Trophoblast cell (in vitro differentiated cells and primary cell): ENCODE data around the gene PPP6R2.

Experiments used
- DNase-seq, 2 donors: peaks; one replicate each; pipeline ENCODE4 v3.0.0-alpha.2; 2016
- H2AFZ ChIP-seq: 2 replicates; pipeline ENCODE4 v1.6.1; 2013; ENCODE audit warnings: low read length, moderate library complexity, mild to moderate bottlenecking; ENCODE audit not compliant: insufficient read depth, poor library complexity
- H2AK5ac ChIP-seq: 2 replicates; pipeline ENCODE4 v1.6.1; 2013; ENCODE audit warnings: mild to moderate bottlenecking, low read length
- H2BK120ac ChIP-seq: 2 replicates; pipeline ENCODE4 v1.6.1; 2013; ENCODE audit warnings: low read length, mild to moderate bottlenecking, moderate library complexity; ENCODE audit not compliant: insufficient read depth, poor library complexity
- H2BK12ac ChIP-seq: 2 replicates; pipeline ENCODE4 v1.6.1; 2013; ENCODE audit warnings: mild to moderate bottlenecking, low read length, moderate library complexity
- H2BK5ac ChIP-seq: 2 replicates; pipeline ENCODE4 v1.6.1; 2013; ENCODE audit warnings: low read length, low read depth, moderate library complexity, mild to moderate bottlenecking; ENCODE audit not compliant: poor library complexity
- H3K14ac ChIP-seq: 2 replicates; pipeline ENCODE4 v1.6.1; 2013; ENCODE audit warnings: mild to moderate bottlenecking, low read length
- H3K18ac ChIP-seq: 2 replicates; pipeline ENCODE4 v1.6.1; 2013; ENCODE audit warnings: mild to moderate bottlenecking, low read length
- H3K23ac ChIP-seq: 2 replicates; pipeline ENCODE4 v1.6.1; 2013; ENCODE audit warnings: low read length
- H3K27ac ChIP-seq: 2 replicates; pipeline ENCODE4 v1.5.1; 2013; ENCODE audit warnings: low read depth, mild to moderate bottlenecking, inconsistent platforms, low read length, moderate library complexity
- H3K27me3 ChIP-seq: 2 replicates; pipeline ENCODE4 v1.6.1; 2013; ENCODE audit warnings: inconsistent platforms, mild to moderate bottlenecking, low read length, moderate library complexity; ENCODE audit not compliant: insufficient read depth
- H3K36me3 ChIP-seq, 2 experiments: 1 replicate in 1 of 2; 2 replicates in 1 of 2; pipeline ENCODE4 v1.6.1; 2013; ENCODE audit warnings: low read length in 2 of 2, mild to moderate bottlenecking in 2 of 2, moderate library complexity in 1 of 2; ENCODE audit not compliant: insufficient read depth in 2 of 2, control insufficient read depth in 1 of 2
- H3K4ac ChIP-seq: 2 replicates; pipeline ENCODE4 v1.6.1; 2013; ENCODE audit warnings: low read depth, mild to moderate bottlenecking, low read length, moderate library complexity
- H3K4me1 ChIP-seq, 2 experiments: 1 replicate in 1 of 2; 2 replicates in 1 of 2; pipeline ENCODE4 v1.6.1; 2013; ENCODE audit warnings: low read length in 2 of 2, mild to moderate bottlenecking in 2 of 2, moderate library complexity in 1 of 2; ENCODE audit not compliant: insufficient read depth in 2 of 2, control insufficient read depth in 1 of 2
- H3K4me2 ChIP-seq: 2 replicates; pipeline ENCODE4 v1.6.1; 2013; ENCODE audit warnings: inconsistent platforms, mild to moderate bottlenecking, low read length, moderate library complexity
- H3K4me3 ChIP-seq: 2 replicates; pipeline ENCODE4 v1.5.1; 2013; ENCODE audit warnings: mild to moderate bottlenecking, low read depth, low read length, inconsistent platforms
- H3K79me1 ChIP-seq: one replicate; pipeline ENCODE4 v1.6.1; 2013; ENCODE audit warnings: low read length
- H3K79me2 ChIP-seq: 2 replicates; pipeline ENCODE4 v1.6.1; 2013; ENCODE audit warnings: low read length, mild to moderate bottlenecking; ENCODE audit not compliant: control insufficient read depth, insufficient read depth, poor library complexity
- H3K9ac ChIP-seq: 2 replicates; pipeline ENCODE4 v1.6.1; 2013; ENCODE audit warnings: mild to moderate bottlenecking, low read length
- H3K9me3 ChIP-seq: 2 replicates; pipeline ENCODE4 v1.6.1; 2013; ENCODE audit warnings: low read depth, mild to moderate bottlenecking, control low read depth, inconsistent platforms, low read length; ENCODE audit not compliant: insufficient read depth
- H4K12ac ChIP-seq: 2 replicates; pipeline ENCODE4 v1.6.1; 2013; ENCODE audit warnings: low read depth, mild to moderate bottlenecking, low read length, moderate library complexity
- H4K8ac ChIP-seq: 2 replicates; pipeline ENCODE4 v1.6.1; 2013; ENCODE audit warnings: low read depth, mild to moderate bottlenecking, low read length, moderate library complexity
- H4K91ac ChIP-seq: one replicate; pipeline ENCODE4 v1.6.1; 2013; ENCODE audit warnings: low read depth, mild to moderate bottlenecking, low read length, moderate library complexity
- WGBS: extraction: QIAGEN DNeasy Blood & Tissue Kit; methylation state at CpG from one replicate; pipeline ENCODE4 v1.1.7; 2013; ENCODE audit warnings: missing lambda C conversion rate; ENCODE audit not compliant: insufficient read length, insufficient coverage; ENCODE audit errors: extremely low coverage; 5-methylcytosine and 5-hydroxymethylcytosine counted together

The PPP6R2 gene

DNA sequence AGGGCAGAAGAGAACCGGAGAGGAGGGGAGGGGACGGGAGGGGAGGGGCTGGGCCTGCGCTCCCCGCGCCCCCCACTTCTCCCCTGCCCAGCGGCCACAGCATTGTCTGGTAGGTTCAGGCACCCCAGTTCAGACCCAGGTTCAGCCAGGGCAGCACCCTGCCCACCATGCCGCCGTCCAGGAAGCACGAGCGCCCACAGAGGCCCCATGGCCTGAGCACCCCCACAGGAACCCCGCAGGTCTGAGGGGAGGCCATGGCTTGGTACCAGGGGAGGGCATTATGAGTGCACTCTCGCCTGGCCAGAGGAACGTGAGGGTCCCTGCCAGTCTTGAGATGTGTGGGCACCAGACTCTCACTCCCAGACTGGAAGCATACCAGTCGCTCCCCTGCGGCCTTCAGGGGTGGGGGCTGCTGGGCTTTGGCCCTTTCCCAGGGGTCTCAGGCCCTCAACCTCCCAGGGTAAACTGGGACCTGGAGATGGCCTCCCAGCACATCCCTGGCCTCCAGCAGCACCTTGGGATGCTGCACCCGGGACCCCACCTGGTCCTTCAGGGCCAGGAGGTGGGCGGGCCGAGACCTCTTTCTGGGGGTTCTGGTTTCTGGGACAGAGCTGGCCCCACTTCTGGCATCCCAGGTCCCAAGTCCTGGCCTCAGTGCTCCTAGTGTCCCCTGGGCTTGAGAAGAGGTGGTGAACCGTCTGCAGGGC, 35.1 kb upstream of the PPP6R2 start:
- Histone ChIP-seq H2AK5ac (peak overlapping the region; percentile 26), H3K4me3 (no peak overlapping the region), H3K9ac (no peak overlapping the region), H3K36me3 (peaks cover 0 to 3% of the 10 kb centered on the region in 2 experiments), H2AFZ (peak overlapping the region; percentile 17), H2BK5ac (no peak overlapping the region), H4K91ac (peak overlapping the region; percentile 17), H3K4me1 (peaks cover 36 to 38% of the 10 kb centered on the region in 2 experiments), H3K4ac (no peak overlapping the region), H3K79me2 (peaks cover 14% of the 10 kb centered on the region), H3K27me3 (no peaks in the 10 kb centered on the region), H4K12ac (no peak overlapping the region), H3K27ac (no peak overlapping the region), H3K79me1 (peaks cover 32% of the 10 kb centered on the region), H3K9me3 (no peaks in the 10 kb centered on the region), H3K18ac (no peak overlapping the region), H4K8ac (no peak overlapping the region), H3K4me2 (no peak overlapping the region), H2BK120ac (peak overlapping the region; percentile 1), H3K14ac (peak overlapping the region; percentile 1), H3K23ac (no peak overlapping the region), H2BK12ac (peak overlapping the region; percentile 20)
- DNase-seq: no peak
- no CpG with 5 or more reads among the region's 19 CpGs for WGBS

DNA sequence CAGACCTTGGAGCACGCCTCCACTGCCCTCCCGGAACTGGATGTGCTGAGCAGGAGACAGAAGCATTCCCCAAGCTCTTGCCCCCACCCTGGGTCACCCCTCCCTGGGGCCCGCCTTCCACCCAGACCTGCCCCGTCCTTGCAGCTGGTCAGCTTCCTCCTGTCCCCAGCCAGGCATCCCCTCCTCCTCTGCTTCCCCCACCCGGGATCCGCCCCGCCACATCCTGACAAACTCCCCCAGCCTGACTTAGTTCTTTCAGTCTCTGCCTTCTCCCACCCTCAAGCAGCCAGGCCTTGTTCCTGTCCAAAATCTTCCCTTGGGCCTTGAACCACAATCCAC, 34.6 kb upstream of the PPP6R2 start:
- Histone ChIP-seq H2BK120ac (no peak overlapping the region), H3K4me2 (no peak overlapping the region), H3K18ac (no peak overlapping the region), H3K27me3 (no peaks in the 10 kb centered on the region), H3K4me3 (no peak overlapping the region), H3K79me2 (peaks cover 14% of the 10 kb centered on the region), H2BK12ac (peak overlapping the region; percentile 20), H4K8ac (no peak overlapping the region), H2AK5ac (no peak overlapping the region), H3K14ac (no peak overlapping the region), H3K4me1 (peaks cover 31 to 33% of the 10 kb centered on the region in 2 experiments), H3K23ac (no peak overlapping the region), H3K36me3 (peaks cover 0 to 3% of the 10 kb centered on the region in 2 experiments), H3K4ac (no peak overlapping the region), H4K12ac (no peak overlapping the region), H4K91ac (no peak overlapping the region), H3K27ac (no peak overlapping the region), H2BK5ac (no peak overlapping the region), H3K9ac (no peak overlapping the region), H2AFZ (no peak overlapping the region), H3K9me3 (no peaks in the 10 kb centered on the region), H3K79me1 (peaks cover 30% of the 10 kb centered on the region)
- peak in 1 of 2 donors; percentile 30 for DNase-seq
- WGBS: no CpG with 5 or more reads among the region's 7 CpGs

DNA sequence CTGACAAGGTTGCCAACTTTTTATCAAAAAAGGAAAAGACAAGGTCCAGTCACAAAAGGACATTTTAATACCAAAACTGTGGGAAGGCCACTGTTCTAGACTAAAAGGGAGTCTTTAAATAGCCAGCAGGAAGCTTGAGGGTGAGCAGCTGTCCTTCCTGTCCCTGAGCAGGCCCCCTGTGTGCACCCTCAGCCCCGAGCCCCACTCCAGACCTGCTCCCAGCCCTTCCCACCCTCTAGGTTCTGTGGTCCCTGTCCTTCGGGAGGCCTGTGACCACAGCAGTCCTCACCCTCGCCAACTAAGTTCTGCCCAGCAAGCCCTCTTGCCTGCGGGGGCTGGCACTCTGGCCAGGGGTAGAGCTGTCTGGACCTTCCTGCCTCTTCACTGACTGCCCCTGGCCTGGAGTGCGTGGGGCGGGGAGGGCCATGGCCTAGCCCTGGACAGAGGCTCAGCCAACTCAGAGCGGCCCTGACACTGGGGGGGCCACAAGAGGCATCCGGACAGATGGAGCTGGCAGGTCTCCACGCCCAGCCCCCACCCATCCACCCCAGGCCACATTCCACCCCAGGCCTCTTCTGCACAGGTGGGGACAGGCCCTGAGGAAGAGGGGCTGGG, 34.0 kb upstream of the PPP6R2 start:
- Histone ChIP-seq H3K4ac (no peak overlapping the region), H3K9me3 (no peaks in the 10 kb centered on the region), H3K36me3 (peaks cover 0 to 3% of the 10 kb centered on the region in 2 experiments), H3K4me1 (peaks cover 26 to 28% of the 10 kb centered on the region in 2 experiments), H4K8ac (no peak overlapping the region), H3K23ac (no peak overlapping the region), H4K91ac (no peak overlapping the region), H2BK120ac (no peak overlapping the region), H3K18ac (no peak overlapping the region), H2AFZ (peak overlapping the region; percentile 8), H3K27me3 (no peaks in the 10 kb centered on the region), H3K14ac (no peak overlapping the region), H3K9ac (no peak overlapping the region), H3K4me3 (no peak overlapping the region), H2AK5ac (no peak overlapping the region), H2BK5ac (no peak overlapping the region), H3K79me1 (peaks cover 28% of the 10 kb centered on the region), H2BK12ac (no peak overlapping the region), H3K79me2 (peaks cover 12% of the 10 kb centered on the region), H4K12ac (no peak overlapping the region), H3K27ac (peak overlapping the region; percentile 20), H3K4me2 (no peak overlapping the region)
- DNase-seq: no peak
- WGBS: no CpG with 5 or more reads among the region's 9 CpGs

DNA sequence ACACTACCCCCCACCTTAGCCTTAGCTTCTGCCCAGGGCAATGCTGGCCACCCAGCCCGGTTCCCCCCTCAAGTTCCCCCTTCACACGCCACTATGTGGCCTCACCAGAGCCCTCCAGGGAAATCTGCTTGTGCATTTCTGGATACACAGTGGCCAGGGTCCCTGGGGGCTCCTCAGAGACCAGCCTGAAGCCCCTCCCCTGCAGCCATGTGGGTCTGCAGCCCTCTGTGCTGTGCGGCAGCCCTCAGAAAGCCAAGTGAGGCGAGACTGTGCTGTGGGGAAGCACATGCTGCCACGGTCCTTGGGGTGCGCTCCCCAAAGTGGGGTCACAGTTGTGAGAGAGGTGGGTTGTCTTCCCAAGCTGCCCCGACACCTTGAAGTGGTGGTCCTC, 33.5 kb upstream of the PPP6R2 start:
- WGBS: no CpG with 5 or more reads among the region's 7 CpGs
- Histone ChIP-seq H2AK5ac (no peak overlapping the region), H3K9ac (no peak overlapping the region), H4K8ac (no peak overlapping the region), H3K4me2 (no peak overlapping the region), H3K23ac (no peak overlapping the region), H3K27ac (no peak overlapping the region), H3K14ac (no peak overlapping the region), H3K36me3 (peaks cover 0 to 3% of the 10 kb centered on the region in 2 experiments), H2BK12ac (no peak overlapping the region), H2BK120ac (no peak overlapping the region), H3K4me1 (peaks cover 25 to 28% of the 10 kb centered on the region in 2 experiments), H3K18ac (no peak overlapping the region), H3K27me3 (no peaks in the 10 kb centered on the region), H4K12ac (no peak overlapping the region), H3K79me2 (peaks cover 12% of the 10 kb centered on the region), H3K4ac (no peak overlapping the region), H3K9me3 (no peaks in the 10 kb centered on the region), H2BK5ac (no peak overlapping the region), H4K91ac (no peak overlapping the region), H3K79me1 (peaks cover 28% of the 10 kb centered on the region), H2AFZ (no peak overlapping the region), H3K4me3 (no peak overlapping the region)
- no peak for DNase-seq
